ENCODE results near the gene ACTN2. TPM values are rescaled to one million over a fixed set of nuclear protein-coding genes. Genes with fewer than 3 reads are reported as not detected.

ACTN2 gene
- total RNA-seq, 4 donors from 2014 or later: 0.21 to 1.1 (median 0.65) TPM

- peaks cover 0 to 10% (median 0%) of the 10 kb centered on the region in 4 donors for H3K9me3 ChIP-seq
- H3K27ac ChIP-seq: no peak overlapping the region
- no peak for DNase-seq (ENCODE audit: low spot score in 2 of 2)
- H3K27me3 ChIP-seq: peaks cover 0 to 13% of the 10 kb centered on the region in 2 donors
- H3K4me3 ChIP-seq: peak overlapping the region; percentile 21 to 63 (median 32)
- no peaks in the 10 kb centered on the region for H3K36me3 ChIP-seq
- TF ChIP-seq POLR2A (IDR thresholded peaks at IDR 0.05): no peak
- TF ChIP-seq CTCF (IDR thresholded peaks at IDR 0.05): no peak
- TF ChIP-seq EP300 (IDR thresholded peaks at IDR 0.05): no peak
- H3K4me1 ChIP-seq: peaks cover 0 to 19% (median 9%) of the 10 kb centered on the region in 4 donors
- 6 to 12% methylated on average over 29 to 31 of the region's 31 CpGs for WGBS, 2 donors
These were observed 489 bp downstream of the ACTN2 start for GRCh38 chr1:236686815-236687160.

- H3K27ac ChIP-seq: no peak overlapping the region
- peak overlapping the region in 2 of 4 donors; percentile 21 to 63 for H3K4me3 ChIP-seq
These were observed 974 bp downstream of the ACTN2 start for GRCh38 chr1:236687273-236687672.

GRCh38 chr1:236688705-236689104, 2.4 kb downstream of the ACTN2 start:
- H3K4me1 ChIP-seq: peaks cover 0 to 19% (median 9%) of the 10 kb centered on the region in 4 donors
- no peak overlapping the region for H3K27ac ChIP-seq
- 69 to 82% methylated on average over 4 of the region's 4 CpGs for WGBS, 2 donors
- H3K36me3 ChIP-seq: no peaks in the 10 kb centered on the region
- TF ChIP-seq EP300 (IDR thresholded peaks at IDR 0.05): no peak
- TF ChIP-seq CTCF (IDR thresholded peaks at IDR 0.05): no peak
- TF ChIP-seq POLR2A (IDR thresholded peaks at IDR 0.05): no peak
- peaks cover 0 to 13% of the 10 kb centered on the region in 2 donors for H3K27me3 ChIP-seq
- DNase-seq (ENCODE audit: low spot score in 2 of 2): no peak
- peaks cover 0 to 10% (median 0%) of the 10 kb centered on the region in 4 donors for H3K9me3 ChIP-seq
- no peak overlapping the region for H3K4me3 ChIP-seq

More at GRCh38 chr1:236687273-236687672, 974 bp downstream of the ACTN2 start:
- no peak for DNase-seq (ENCODE audit: low spot score in 2 of 2)
- Histone ChIP-seq H3K27me3 (peaks cover 0 to 13% of the 10 kb centered on the region in 2 donors), H3K9me3 (peaks cover 0 to 10% (median 0%) of the 10 kb centered on the region in 4 donors), H3K36me3 (no peaks in the 10 kb centered on the region), H3K4me1 (peaks cover 0 to 19% (median 9%) of the 10 kb centered on the region in 4 donors)
- 65 to 68% methylated on average over 8 of the region's 8 CpGs for WGBS, 2 donors
- no peak for TF ChIP-seq CTCF (IDR thresholded peaks at IDR 0.05)
- no peak for TF ChIP-seq POLR2A (IDR thresholded peaks at IDR 0.05)
- no peak for TF ChIP-seq EP300 (IDR thresholded peaks at IDR 0.05)

- 76 to 79% methylated on average over 11 of the region's 11 CpGs for WGBS, 2 donors
- no peak overlapping the region for H3K4me3 ChIP-seq
- no peak overlapping the region for H3K27ac ChIP-seq
- TF ChIP-seq POLR2A (IDR thresholded peaks at IDR 0.05) (no peak), EP300 (IDR thresholded peaks at IDR 0.05) (no peak), CTCF (IDR thresholded peaks at IDR 0.05) (no peak)
- H3K27me3 ChIP-seq: peaks cover 0 to 13% of the 10 kb centered on the region in 2 donors
- no peaks in the 10 kb centered on the region for H3K36me3 ChIP-seq
- DNase-seq (ENCODE audit: low spot score in 2 of 2): no peak
- H3K4me1 ChIP-seq: peaks cover 0 to 19% (median 9%) of the 10 kb centered on the region in 4 donors
- H3K9me3 ChIP-seq: peaks cover 0 to 10% (median 0%) of the 10 kb centered on the region in 4 donors
These were observed 3.6 kb downstream of the ACTN2 start for GRCh38 chr1:236689713-236690569.

- H3K36me3 ChIP-seq: no peaks in the 10 kb centered on the region
- H3K4me1 ChIP-seq: peaks cover 0 to 15% (median 9%) of the 10 kb centered on the region in 4 donors
- 92 to 93% methylated on average over 5 of the region's 5 CpGs for WGBS, 2 donors
- H3K27me3 ChIP-seq: peaks cover 0 to 13% of the 10 kb centered on the region in 2 donors
- no peak overlapping the region for H3K4me3 ChIP-seq
- TF ChIP-seq CTCF (IDR thresholded peaks at IDR 0.05) (no peak), POLR2A (IDR thresholded peaks at IDR 0.05) (no peak), EP300 (IDR thresholded peaks at IDR 0.05) (no peak)
- no peak overlapping the region for H3K27ac ChIP-seq
- no peak for DNase-seq (ENCODE audit: low spot score in 2 of 2)
- H3K9me3 ChIP-seq: no peaks in the 10 kb centered on the region
These were observed 5.0 kb downstream of the ACTN2 start for GRCh38 chr1:236691348-236691747.

All from tibial nerve (tissue), 4 donors.